Adipose tissue (tissue), 3 donors: ENCODE measurements around the gene IZUMO3. TPM values are rescaled to one million over a fixed set of nuclear protein-coding genes. Genes with fewer than 3 reads are reported as not detected.
"Not testable (repeated sequence)": the region's sequence is repeated elsewhere in the genome, so short reads cannot be mapped to it uniquely, and the experiment has no call there.

Experiments
- H3K27ac ChIP-seq: one replicate; pipeline ENCODE4 v1.5.1; 2013; ENCODE audit warnings: low read depth, low read length
- WGBS, 3 donors: extraction: QIAGEN DNeasy Blood & Tissue Kit; methylation state at CpG; one replicate each; pipeline ENCODE4 v1.1.7; 2013; 5-methylcytosine and 5-hydroxymethylcytosine counted together
- polyA plus RNA-seq, 3 donors: library from polyadenylated mRNA; stranded (reverse); fragments of 200-250 nt; gene quantifications; one replicate each; pipeline ENCODE4 v1.2.3, GENCODE V29; 2013
- donor health status: healthy with polysubstance abuse.
- donor health status: Bipolar disorder and iron deficiency.
- donor health status: healthy.

IZUMO3 gene, protein sequence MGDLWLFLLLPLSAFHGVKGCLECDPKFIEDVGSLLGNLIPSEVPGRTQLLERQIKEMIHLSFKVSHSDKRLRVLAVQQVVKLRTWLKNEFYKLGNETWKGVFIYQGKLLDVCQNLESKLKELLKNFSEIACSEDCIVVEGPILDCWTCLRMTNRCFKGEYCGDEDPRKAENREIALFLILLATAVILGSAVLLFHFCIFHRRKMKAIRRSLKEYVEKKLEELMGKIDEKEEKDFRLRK
- polyA plus RNA-seq: not detected

DNA sequence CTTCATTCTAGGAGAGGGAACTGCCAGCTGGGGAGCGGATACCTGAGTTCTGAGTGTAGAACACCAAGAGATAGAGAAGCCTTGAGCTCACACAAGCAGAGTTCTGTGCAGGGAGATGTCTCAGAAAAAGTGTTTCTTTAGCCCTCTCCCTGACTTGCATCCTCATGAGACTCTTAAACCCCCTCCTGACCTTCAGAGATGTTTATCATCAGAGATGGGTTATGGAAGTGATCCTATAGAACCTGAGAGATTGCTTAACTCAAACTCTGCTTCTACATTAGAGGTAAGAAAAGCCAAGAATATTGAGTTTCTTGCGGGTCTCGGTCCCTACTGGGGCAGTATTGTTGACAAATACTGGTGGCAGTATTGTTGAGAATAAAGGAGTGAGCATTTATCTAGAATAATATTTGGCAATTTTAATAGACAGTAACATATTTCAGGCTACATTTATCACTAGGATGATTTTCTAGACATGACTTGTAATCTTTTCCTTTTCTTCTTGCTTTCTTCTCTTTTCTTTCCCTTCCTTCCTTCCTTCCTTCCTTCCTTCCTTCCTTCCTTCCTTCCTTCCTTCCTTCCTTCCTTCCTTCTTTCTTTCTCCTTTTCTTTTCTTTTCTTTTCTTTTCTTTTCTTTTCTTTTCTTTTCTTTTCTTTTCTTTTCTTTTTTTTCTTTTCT, at the start of gene IZUMO3:
IZUMO3 (minus strand) TSS at position 51 of the 676 bp plus-strand sequence. CDS start 248 bp downstream, outside the sequence.
- H3K27ac ChIP-seq: no peak within 1 kb of the TSS
- WGBS, 3 donors: 90 to 96% (median 93%) methylated on average over 3 of the region's 3 CpGs

DNA sequence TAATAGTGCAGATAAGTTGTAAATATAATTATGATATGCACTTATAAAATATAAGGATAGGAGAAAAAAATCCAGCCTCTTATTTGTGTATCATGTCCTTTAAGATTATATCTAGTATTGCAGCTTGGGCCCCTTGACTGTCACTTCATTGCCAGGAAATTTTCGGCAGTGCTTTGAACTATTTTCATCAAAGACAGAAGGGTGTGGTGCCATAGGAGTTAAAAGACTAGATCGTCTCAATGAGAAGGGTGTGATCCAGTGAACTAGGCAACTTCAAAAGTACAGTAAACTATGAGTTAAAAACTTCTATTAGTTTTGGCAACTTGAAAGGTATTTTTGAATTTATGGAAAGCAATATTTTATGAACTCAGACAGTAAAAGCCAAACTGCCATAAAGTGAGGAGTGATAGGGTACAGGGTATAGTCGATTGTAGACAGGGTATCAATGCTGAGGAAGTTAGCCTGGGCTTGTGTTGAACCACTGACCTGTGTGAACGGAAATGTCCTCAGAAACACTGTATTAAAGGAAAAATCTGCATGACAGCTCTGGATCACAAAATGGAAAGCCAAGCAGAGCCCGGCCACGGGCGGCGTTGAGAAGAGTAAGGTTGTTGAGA, 48.6 kb upstream of the IZUMO3 start:
- H3K27ac ChIP-seq: no peak overlapping the region
- 69 to 78% (median 77%) methylated on average over 8 of the region's 8 CpGs for WGBS, 3 donors

DNA sequence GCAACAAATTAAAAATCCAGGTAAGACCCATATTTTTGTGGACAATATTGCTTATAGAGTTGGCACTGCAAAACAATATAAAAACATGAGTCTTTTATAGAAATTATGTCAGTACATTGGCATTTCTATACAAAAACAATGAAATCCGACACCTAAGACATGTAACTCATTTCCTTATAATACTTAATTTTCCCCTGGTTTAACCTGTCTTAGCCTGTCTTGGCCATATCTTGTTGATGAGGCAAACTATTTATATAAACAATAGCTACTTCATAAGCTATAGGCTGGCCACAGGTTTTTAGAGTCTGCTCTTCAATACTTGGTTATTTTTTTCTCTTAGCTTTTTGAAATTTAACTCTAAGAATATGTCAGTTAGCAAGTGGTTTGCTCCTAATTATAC, 44.7 kb upstream of the IZUMO3 start:
- no peak overlapping the region for H3K27ac ChIP-seq
- WGBS, 3 donors: 48 to 68% (median 66%) methylated on average over 1 of the region's 1 CpG

DNA sequence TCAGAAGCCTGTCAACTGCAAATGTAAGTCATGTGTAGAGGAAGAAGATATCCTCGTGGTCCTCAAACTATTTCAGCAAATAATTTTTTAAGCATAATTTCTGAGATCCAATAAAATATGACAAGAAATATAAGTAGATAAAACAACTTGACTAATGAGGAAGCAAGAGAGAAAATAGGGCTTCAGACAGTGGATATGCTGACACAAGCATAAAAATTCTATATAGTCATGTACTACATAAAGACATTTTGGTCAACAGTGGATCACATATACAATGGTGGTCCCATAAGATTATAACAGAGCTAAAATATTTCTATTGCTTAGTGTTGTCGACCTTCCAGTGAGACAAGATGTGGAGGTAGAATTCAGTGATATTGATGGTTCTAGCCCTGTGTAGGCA, 42.2 kb upstream of the IZUMO3 start:
- no peak overlapping the region for H3K27ac ChIP-seq
- WGBS, 3 donors: 50 to 78% (median 67%) methylated on average over 2 of the region's 2 CpGs

DNA sequence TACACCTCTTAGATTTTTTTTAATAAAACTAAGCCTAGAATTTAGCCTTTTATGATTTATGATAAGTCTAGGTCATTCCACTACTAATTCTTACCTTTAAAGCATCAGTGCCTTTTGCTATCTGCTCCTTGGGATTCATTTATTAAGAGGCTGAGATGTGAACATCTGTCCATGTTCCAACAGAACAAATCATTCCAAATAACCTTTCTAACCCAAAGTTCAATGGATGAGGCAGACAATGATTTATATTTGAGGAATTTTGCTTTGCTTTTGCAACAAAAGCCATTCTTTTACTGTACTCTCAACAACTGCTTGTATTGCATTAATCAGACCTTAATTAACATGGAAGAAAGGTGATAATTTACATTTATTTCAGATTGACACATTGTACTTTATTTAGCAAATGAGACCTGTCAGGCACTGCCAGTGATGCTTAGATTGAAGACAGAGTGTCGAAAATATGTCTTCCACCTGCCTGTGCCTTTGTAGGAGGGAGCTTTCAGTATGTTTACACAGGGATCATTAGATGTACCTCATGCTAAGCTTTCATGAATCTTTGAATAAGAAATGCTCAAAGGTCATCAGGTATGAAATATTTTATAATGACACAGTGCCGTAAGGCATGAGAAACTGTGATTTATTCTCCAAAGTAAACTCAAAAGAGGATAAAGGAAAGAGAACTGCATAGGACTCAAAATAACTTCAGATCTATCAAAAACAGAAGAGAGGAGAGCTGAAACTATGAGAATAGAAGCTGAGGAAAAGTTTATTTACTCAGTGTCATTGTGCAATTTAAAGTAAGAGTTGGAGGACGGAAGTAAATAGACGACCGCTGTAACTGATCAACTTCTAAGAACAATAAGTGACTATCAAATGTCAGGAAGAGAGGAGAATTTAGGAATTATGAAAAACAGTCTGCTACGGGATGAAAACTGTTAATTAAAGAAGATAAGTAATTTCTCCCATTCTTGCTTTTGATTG, 36.7 kb upstream of the IZUMO3 start:
- WGBS, 3 donors: 26 to 66% (median 52%) methylated on average over 6 of the region's 6 CpGs
- no peak overlapping the region for H3K27ac ChIP-seq

DNA sequence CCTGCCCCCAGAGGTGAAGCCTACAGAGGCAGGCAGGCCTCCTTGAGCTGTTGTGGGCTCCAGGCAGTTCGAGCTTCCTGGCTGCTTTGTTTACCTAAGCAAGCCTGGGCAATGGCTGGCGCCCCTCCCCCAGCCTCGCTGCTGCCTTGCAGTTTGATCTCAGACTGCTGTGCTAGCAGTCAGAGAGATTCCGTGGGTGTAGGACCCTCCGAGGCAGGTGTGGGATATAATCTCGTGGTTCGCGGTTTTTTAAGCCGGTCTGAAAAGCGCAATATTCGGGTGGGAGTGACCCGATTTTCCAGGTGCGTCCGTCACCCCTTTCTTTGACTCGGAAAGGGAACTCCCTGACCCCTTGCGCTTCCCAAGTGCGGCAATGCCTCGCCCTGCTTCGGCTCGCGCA, 34.3 kb upstream of the IZUMO3 start:
- not testable (repeated sequence) for H3K27ac ChIP-seq
- 72 to 84% (median 76%) methylated on average over 20 to 21 of the region's 21 CpGs for WGBS, 3 donors

DNA sequence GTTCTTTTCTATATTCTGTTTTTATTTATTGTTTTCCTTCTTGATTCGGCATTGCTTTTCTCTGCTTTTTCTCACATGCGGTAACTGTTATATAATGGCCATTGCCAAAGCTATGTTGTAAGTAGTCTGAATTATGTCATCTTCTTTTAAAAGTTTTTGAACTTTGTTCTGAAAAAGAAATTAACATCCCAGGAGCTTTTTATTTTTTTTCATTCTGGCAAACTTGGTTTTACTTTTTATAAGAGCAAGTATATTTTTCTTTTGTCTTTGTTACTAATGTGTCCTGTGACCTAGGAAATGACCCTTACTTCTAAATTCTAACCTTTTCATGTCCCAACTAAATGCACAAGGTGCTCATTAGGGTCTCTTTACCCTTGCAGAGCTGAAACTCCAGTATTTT, 26.7 kb upstream of the IZUMO3 start:
- 69 to 80% (median 73%) methylated on average over 2 of the region's 2 CpGs for WGBS, 3 donors
- no peak overlapping the region for H3K27ac ChIP-seq

DNA sequence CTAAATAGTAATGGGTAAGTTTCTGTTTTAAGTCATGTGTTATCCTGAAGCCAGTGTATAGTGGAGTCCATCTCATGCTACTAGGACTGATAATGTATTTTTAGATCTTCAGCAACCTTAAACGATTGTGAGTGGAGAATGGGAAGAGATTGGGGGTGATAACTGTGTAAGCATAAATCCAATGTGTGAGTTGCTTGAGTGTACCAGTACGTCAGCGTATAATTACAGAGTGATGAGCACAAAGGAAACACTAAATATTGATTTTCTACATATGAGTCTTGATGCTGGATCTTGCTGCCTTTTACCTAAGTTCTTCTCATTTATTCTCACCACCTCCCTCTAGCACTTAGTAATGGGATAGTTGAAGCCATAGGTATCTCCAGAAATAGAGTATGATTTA, 16.3 kb upstream of the IZUMO3 start:
- H3K27ac ChIP-seq: no peak overlapping the region
- 65 to 87% (median 86%) methylated on average over 3 of the region's 3 CpGs for WGBS, 3 donors

DNA sequence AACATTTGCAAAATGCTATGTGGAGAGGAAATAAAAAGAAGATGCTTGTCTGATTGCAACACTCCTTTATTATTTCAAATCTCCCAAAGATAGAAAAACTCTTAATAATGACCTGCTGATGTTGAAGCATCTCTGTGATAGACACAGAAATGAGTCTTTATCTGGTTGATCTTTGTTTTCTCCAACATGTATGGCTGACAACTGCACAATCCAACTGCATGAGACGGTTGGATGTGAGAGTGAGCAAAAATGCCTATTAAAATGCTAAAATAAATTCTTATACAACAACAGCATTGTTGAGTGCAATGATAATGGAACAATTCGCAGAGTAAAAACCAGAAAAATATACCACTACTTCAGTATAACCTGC, 7.5 kb upstream of the IZUMO3 start:
- 58 to 79% (median 75%) methylated on average over 2 of the region's 2 CpGs for WGBS, 3 donors
- H3K27ac ChIP-seq: no peak overlapping the region

DNA sequence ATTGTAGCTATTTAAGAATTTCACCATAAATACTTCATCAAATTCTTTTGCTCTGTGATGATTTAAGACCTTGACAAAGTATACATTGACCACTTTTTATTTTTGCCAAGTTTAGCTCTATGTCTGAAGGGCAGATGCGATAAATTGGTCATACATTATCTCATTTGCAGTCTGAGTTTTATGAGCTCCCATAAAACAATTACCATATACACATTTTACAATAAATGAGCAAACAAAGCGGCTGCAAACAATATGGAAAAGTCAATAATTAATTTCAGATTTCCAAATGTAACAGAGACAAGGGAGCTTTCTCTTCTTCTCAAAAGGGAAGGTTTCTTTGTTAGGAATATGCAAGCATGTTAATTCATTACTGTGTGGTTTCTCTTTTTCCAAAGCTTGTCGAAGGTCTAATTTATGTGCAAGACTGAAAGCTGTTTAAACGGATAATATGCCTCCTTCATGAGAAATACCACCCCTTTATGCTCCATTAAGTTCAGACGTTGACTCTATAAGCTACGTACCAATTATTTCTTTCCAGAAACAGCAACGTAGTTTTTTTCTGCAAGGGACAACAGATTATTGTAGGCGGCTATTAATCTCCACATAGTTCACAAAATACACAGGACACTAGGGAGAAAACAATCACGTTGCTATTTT, 7.0 kb upstream of the IZUMO3 start:
- H3K27ac ChIP-seq: no peak overlapping the region
- WGBS, 3 donors: 52 to 58% (median 58%) methylated on average over 9 of the region's 9 CpGs

DNA sequence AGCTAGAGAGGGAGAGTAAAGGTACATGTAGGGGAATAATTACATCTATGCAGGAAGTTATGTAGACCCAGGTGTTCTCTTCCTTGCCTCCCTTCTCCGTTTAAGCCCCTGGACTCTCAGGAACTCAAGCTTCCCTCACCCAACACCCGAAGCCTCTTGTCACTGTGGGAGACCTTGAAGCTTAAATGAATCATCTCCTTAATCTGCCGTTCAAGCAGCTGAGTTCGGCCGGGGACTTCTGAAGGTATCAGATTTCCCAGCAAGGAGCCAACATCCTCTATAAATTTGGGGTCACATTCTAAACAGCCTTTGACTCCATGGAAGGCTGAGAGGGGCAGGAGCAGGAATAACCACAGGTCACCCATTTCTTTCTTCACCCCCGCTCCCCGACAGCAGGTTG, 412 bp downstream of the IZUMO3 start:
- 41 to 71% (median 62%) methylated on average over 7 of the region's 7 CpGs for WGBS, 3 donors

DNA sequence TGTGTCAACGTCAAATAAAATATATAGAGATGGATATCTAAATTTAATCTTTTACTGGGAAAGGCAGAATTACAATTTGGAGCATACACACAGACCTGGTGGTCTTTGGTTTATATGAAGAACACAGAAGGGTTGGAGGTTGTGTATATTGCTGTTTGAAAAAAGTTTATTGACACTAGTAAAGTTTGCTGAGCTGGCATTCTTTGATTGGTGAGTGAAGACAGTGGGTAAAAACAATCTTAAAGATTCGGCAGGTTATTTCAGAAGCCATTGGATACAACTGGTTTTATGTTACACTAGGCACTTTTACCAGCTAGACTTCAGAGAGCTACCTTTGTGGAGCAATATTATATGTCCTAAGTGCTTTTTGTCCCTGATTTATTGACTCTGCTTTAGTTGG, 27.2 kb downstream of the IZUMO3 start:
- no peak overlapping the region for H3K27ac ChIP-seq
- 71 to 78% (median 74%) methylated on average over 2 of the region's 2 CpGs for WGBS, 3 donors

More for the DNA sequence above, 412 bp downstream of the IZUMO3 start:
- H3K27ac ChIP-seq: no peak overlapping the region

DNA sequence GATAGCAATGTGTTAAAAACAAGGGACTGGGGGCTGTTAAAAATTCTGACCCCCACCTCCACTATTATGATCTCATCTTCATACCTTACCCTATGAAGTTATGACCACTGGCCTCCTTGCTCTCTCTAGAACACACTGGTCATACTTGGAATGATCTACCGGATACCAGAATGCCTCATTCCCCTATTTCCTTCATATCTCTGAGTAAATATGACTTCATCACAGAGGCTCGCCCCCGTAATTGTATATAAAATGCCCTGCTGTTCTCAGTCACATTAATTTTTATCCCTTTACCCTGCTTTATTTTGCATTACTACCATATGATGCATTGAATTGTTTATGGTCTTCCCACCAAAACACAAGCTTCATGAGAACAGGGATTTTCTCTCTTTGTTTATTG, 29.2 kb downstream of the IZUMO3 start:
- H3K27ac ChIP-seq: no peak overlapping the region
- WGBS, 3 donors: 76 to 84% (median 83%) methylated on average over 3 of the region's 3 CpGs

DNA sequence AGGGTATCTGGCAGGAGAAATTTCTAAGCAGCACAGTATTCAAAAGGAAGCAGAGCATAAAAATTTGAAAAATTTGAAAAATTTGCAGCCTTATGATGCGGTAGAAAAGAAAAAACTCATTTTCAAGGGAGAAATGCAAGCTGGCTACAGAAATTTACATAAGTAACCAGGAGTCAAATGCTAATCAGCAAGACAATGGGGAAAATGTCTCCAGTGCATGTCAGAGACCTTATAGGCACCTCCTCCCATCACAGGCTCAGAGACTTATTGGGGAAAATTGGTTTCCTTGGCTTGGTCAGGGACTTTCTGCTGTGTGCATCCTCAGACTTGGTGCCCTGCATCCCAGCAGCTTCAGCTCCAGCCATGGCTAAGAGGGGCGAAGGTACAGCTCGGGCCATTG, 35.8 kb downstream of the IZUMO3 start:
- H3K27ac ChIP-seq: no peak overlapping the region
- WGBS, 3 donors: 74 to 100% (median 86%) methylated on average over 3 of the region's 3 CpGs

DNA sequence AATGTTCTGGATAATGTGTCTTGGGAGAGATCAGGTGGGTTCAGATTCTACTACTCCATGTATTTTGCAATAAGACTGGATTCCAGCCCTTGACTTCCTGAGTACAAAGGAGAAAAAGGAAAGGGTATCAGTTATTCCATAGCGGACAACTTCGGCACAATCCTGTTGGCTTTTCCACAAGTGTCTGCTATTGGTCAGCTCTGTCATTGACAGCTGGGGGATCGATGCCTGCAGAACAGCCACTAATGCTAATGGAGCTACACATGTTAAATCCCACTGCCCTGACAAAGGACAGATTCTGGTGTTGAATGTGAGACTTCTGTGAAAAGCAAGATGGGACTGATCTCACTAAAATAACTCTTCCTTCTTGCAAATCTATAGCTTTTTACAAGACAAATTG, 41.2 kb downstream of the IZUMO3 start:
- 81 to 90% (median 88%) methylated on average over 3 of the region's 3 CpGs for WGBS, 3 donors
- H3K27ac ChIP-seq: no peak overlapping the region

DNA sequence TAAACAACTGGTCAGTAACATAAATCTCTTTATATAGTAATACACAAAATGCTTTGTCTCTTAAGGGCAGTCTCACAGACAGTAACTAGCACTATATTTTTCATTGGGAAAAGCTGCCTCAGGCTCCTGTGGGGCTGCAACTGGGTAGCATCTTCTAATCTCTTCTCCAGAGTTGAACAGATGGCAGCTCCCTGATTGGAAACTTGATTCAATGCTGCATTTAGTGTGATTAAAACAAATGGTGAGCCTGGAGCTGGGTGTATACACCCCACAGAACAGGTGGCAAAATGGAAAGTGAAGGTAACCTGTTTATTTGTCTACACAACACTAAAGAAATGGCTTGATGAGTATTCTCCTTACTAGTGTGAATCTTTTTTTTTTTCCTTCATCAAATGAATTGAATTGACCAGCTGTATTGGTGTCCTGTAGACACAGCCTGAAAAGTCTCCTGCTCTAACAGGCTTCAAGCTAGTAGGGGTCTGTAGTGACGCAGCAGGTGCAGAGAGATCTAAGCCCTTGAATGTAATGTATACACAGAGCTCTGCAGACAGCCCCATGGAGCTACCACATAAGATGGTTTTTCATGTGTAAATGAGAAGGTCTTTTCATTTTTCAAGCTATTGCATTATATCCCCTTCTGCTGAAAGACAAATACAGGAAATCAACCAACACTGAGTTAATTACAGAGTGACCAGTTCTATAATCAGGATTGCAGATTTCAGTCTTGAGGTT, 43.3 kb downstream of the IZUMO3 start:
- 64 to 86% (median 81%) methylated on average over 1 of the region's 1 CpG for WGBS, 3 donors

DNA sequence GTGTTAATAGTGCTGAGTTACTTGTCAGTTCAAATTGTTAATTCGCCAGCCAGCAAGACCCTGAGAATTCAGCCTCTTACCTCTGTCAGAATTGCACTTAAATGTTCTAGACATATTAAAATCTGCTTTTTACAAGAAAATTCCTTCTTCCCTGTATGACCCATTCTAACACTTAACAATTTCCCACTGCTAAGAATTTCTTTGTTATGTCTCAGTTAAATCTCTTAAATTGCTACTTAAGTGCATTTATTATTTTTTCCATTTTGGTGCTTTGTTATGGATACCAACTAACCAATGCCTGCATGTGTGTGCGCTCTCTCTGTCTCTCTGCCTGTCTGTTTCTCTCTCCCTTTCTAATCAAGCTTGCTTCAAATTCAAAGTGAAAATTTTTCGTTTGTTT, 44.9 kb downstream of the IZUMO3 start:
- WGBS, 3 donors: 53 to 74% (median 73%) methylated on average over 3 of the region's 3 CpGs
- no peak overlapping the region for H3K27ac ChIP-seq

More for the DNA sequence above, 43.3 kb downstream of the IZUMO3 start:
- H3K27ac ChIP-seq: no peak overlapping the region

DNA sequence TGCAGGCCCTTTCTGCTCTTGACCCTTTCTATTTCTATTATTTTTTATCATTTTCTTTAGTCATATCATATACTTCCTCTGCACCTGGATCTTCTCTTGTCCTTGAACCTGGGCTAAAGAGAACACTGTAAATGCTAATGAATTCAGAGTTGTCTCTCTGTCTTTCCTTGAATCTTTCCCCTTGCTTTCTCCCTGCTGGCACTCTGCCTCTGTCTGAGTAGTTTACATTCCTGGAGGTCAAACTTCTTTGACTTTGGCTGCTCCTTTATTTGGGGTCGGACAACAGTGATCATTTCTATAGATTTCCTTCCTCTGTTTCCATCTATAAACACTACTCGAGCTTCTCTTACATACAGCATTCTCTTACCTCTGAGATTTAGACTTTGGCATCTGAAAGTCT, 47.1 kb downstream of the IZUMO3 start:
- 18 to 44% (median 38%) methylated on average over 2 of the region's 2 CpGs for WGBS, 3 donors
- no peak overlapping the region for H3K27ac ChIP-seq
